Endothelial cell (in vitro differentiated cells): Measurements from ENCODE around the gene LRRC49. TPM values are rescaled to one million over a fixed set of nuclear protein-coding genes. Genes with fewer than 3 reads are reported as not detected.

Experiments used
- DNase-seq: peaks from one replicate; pipeline ENCODE4 v3.0.0; 2021; ENCODE audit warnings: low spot score
- H3K27ac Mint-ChIP-seq: one replicate; pipeline ENCODE4 v1.8.0; 2021; ENCODE audit warnings: mixed read lengths, inconsistent platforms; ENCODE audit not compliant: unreplicated experiment
- H3K27me3 Mint-ChIP-seq: one replicate; pipeline ENCODE4 v1.8.0; 2021; ENCODE audit warnings: mild to moderate bottlenecking, moderate library complexity, mixed read lengths, inconsistent platforms; ENCODE audit not compliant: unreplicated experiment
- H3K36me3 Mint-ChIP-seq: one replicate; pipeline ENCODE4 v1.8.0; 2021; ENCODE audit warnings: mild to moderate bottlenecking, low read depth, mixed read lengths, inconsistent platforms; ENCODE audit not compliant: unreplicated experiment
- H3K4me1 Mint-ChIP-seq: one replicate; pipeline ENCODE4 v1.8.0; 2021; ENCODE audit warnings: mild to moderate bottlenecking, mixed read lengths, inconsistent platforms; ENCODE audit not compliant: unreplicated experiment
- H3K4me3 Mint-ChIP-seq: one replicate; pipeline ENCODE4 v1.8.0; 2021; ENCODE audit warnings: mild to moderate bottlenecking, mixed read lengths, inconsistent platforms; ENCODE audit not compliant: unreplicated experiment
- H3K9me3 Mint-ChIP-seq: one replicate; pipeline ENCODE4 v1.8.0; 2021; ENCODE audit warnings: mixed read lengths, inconsistent platforms; ENCODE audit not compliant: unreplicated experiment
- CTCF ChIP-seq: fragments of 200-600 bp; sonication (generic); IDR thresholded peaks from one replicate; pipeline ENCODE4 v1.5.0; 2021; ENCODE audit warnings: antibody characterized with exemption; ENCODE audit not compliant: unreplicated experiment
- total RNA-seq: library from RNA; stranded (reverse); fragmentation: NEBNext Ultra II Directional; extraction: Animal tissue kit (Norgen Biotek cat#: 25700); gene quantifications from one replicate; pipeline ENCODE4 v1.2.1, GENCODE V29; 2021; ENCODE audit not compliant: unreplicated experiment

The LRRC49 gene
- total RNA-seq, 1 donor from 2014 or later, result 4.2 TPM

DNA sequence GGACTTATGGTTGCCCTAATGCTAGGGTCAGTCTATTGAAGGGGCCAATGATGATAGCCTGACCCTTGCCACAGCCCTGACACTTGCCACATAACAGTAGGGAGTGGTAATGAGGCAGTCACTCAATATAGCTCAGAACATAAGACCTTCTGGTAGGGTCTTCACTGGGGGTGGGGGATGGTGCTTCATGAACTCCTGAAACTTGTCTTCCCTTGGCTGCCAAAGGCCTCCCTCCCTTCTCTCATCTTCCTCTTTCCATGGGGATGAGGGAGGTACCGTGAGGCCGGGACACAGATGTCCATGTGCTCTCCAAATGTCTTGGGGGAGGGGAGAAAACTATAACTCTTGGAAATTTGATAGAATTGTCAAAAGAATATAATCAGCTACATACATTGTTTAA, 201.5 kb downstream of the LRRC49 start:
- Mint-ChIP-seq H3K9me3 (no peaks in the 10 kb centered on the region), H3K27me3 (no peaks in the 10 kb centered on the region), H3K4me3 (no peak overlapping the region), H3K36me3 (no peaks in the 10 kb centered on the region), H3K27ac (no peak overlapping the region), H3K4me1 (no peaks in the 10 kb centered on the region)
- no peak for DNase-seq
- no peak for TF ChIP-seq CTCF

DNA sequence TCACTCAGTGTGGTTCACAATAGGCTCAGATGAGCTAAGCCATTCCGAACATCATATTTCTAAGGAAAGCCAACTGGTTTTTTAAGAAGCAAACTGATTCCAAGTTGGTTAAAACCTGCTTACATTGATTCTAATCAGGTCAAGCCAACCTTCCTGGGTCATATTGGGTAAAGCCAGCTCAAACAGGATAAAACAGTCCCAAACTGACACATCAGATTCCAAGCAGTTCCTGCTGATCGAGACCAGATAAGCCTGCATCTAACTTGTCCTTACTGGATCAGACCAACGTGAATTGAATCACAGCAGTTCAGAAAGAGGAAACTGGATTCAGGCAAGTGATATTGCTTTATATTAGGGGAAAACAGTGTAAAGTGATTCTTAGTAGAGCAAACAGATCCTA, 204.1 kb downstream of the LRRC49 start:
- H3K36me3 Mint-ChIP-seq, result no peaks in the 10 kb centered on the region
- no peak overlapping the region for H3K4me3 Mint-ChIP-seq
- no peak for TF ChIP-seq CTCF
- no peaks in the 10 kb centered on the region for H3K27me3 Mint-ChIP-seq
- no peak for DNase-seq
- no peaks in the 10 kb centered on the region for H3K9me3 Mint-ChIP-seq
- H3K4me1 Mint-ChIP-seq, result no peaks in the 10 kb centered on the region
- no peak overlapping the region for H3K27ac Mint-ChIP-seq

GRCh38 chr15:71097890-71098289, 205.3 kb downstream of the LRRC49 start:
- no peak for TF ChIP-seq CTCF
- DNase-seq, result no peak
- Mint-ChIP-seq H3K36me3 (no peaks in the 10 kb centered on the region), H3K27me3 (no peaks in the 10 kb centered on the region), H3K4me1 (no peaks in the 10 kb centered on the region), H3K27ac (no peak overlapping the region), H3K9me3 (no peaks in the 10 kb centered on the region), H3K4me3 (no peak overlapping the region)

GRCh38 chr15:71098920-71099319, 206.3 kb downstream of the LRRC49 start:
- TF ChIP-seq CTCF, result no peak
- Mint-ChIP-seq H3K4me3 (no peak overlapping the region), H3K27ac (no peak overlapping the region), H3K4me1 (no peaks in the 10 kb centered on the region), H3K9me3 (no peaks in the 10 kb centered on the region), H3K27me3 (no peaks in the 10 kb centered on the region), H3K36me3 (no peaks in the 10 kb centered on the region)
- no peak for DNase-seq

Other genes with a start within 250 kb of the LRRC49 start
- gene UACA, start 129.3 kb upstream of the LRRC49 start, total RNA-seq, result 34.2 TPM
- gene LARP6, start 38.7 kb upstream of the LRRC49 start, total RNA-seq, result 4.5 TPM
- 1.9 TPM for gene THAP10, start 393 bp upstream of the LRRC49 start, total RNA-seq
- gene THSD4, start 222.6 kb downstream of the LRRC49 start, total RNA-seq, result 0.92 TPM